Measurements from ENCODE around the gene ANKRD18A.

- TF ChIP-seq CTCF (IDR thresholded peaks at IDR 0.05; ENCODE audit: extremely low read depth in 1 of 2, insufficient read depth in 1 of 2, low read depth in 1 of 2, low read length in 2 of 2), result no peak
- no peak for TF ChIP-seq POLR2A (IDR thresholded peaks at IDR 0.05; ENCODE audit: low read depth, low read length)
- TF ChIP-seq POLR2AphosphoS5 (IDR thresholded peaks at IDR 0.05; ENCODE audit: insufficient read depth, low read depth, low read length), result no peak
- no peak for TF ChIP-seq MYC (IDR thresholded peaks at IDR 0.05; ENCODE audit: low read depth, low read length)
- no peak for TF ChIP-seq EZH2 (IDR thresholded peaks at IDR 0.05; ENCODE audit: borderline replicate concordance, low read depth, low read length, severe bottlenecking)
Observed at GRCh38 chr9:38651400-38652042, 31.1 kb upstream of the ANKRD18A start.

Data from endothelial cell of umbilical vein (primary cell).